GM18502 (cell line): Measurements from ENCODE around the gene B3GNT7.

Source experiments
- ATAC-seq: cut with Tn5 transposase; IDR thresholded peaks from one replicate; pipeline ENCODE4 v1.9.1; 2021; ENCODE audit warnings: mild to moderate bottlenecking; ENCODE audit not compliant: unreplicated experiment, poor library complexity

B3GNT7 gene

GRCh38 chr2:231383416-231384108 is 11.9 kb upstream of the B3GNT7 start:
- ATAC-seq: no peak

GRCh38 chr2:231384109-231384435 is 11.4 kb upstream of the B3GNT7 start:
- no peak for ATAC-seq

- ATAC-seq: no peak
These were observed 10.5 kb upstream of the B3GNT7 start for GRCh38 chr2:231384970-231385369.

GRCh38 chr2:231385429-231385828 is 10.1 kb upstream of the B3GNT7 start:
- no peak for ATAC-seq

- no peak for ATAC-seq
These were observed 9.1 kb upstream of the B3GNT7 start for GRCh38 chr2:231386446-231386845.

- no peak for ATAC-seq
These were observed 7.4 kb upstream of the B3GNT7 start for GRCh38 chr2:231387904-231388724.

- ATAC-seq: no peak
These were observed 6.7 kb upstream of the B3GNT7 start for GRCh38 chr2:231388725-231389346.

- ATAC-seq: no peak
These were observed 4.8 kb upstream of the B3GNT7 start for GRCh38 chr2:231390667-231391066.

- no peak for ATAC-seq
These were observed 3.5 kb upstream of the B3GNT7 start for GRCh38 chr2:231391981-231392380.

- no peak for ATAC-seq
These were observed 2.9 kb upstream of the B3GNT7 start for GRCh38 chr2:231392431-231393148.

GRCh38 chr2:231393149-231394131 is 2.1 kb upstream of the B3GNT7 start:
- ATAC-seq: peak; percentile 44

GRCh38 chr2:231394211-231395141 is 1.0 kb upstream of the B3GNT7 start:
- peak; percentile 64 for ATAC-seq

- no peak for ATAC-seq
These were observed 730 bp downstream of the B3GNT7 start for GRCh38 chr2:231396058-231396821.

- ATAC-seq: no peak
These were observed 1.8 kb downstream of the B3GNT7 start for GRCh38 chr2:231397011-231397927.

GRCh38 chr2:231397928-231398294 is 2.4 kb downstream of the B3GNT7 start:
- ATAC-seq: no peak

GRCh38 chr2:231398585-231398984 is 3.1 kb downstream of the B3GNT7 start:
- ATAC-seq: no peak
